Activated CD8-positive, alpha-beta memory T cell treated with anti-CD3 and anti-CD28 coated beads for 4 hours (primary cell): ENCODE data around the gene SLC27A1.
A peak's percentile ranks its signal among the peaks of the same experiment; 100 is the strongest.

Experiments
- DNase-seq, 2 donors: peaks; one replicate each; pipeline ENCODE4 v3.0.0-alpha.2; 2020; ENCODE audit warnings: low read depth in 2 of 2

Gene SLC27A1

GRCh38 chr19:17470068-17470841, at the start of gene SLC27A1:
TSS of gene SLC27A1 (plus strand) at chr19:17470524. CDS start at chr19:17470541, 17 bp downstream.
- DNase-seq: peak; percentile 80 to 82

- DNase-seq: no peak
These were observed 48.4 kb upstream of the SLC27A1 start for GRCh38 chr19:17421942-17422341.

DNA sequence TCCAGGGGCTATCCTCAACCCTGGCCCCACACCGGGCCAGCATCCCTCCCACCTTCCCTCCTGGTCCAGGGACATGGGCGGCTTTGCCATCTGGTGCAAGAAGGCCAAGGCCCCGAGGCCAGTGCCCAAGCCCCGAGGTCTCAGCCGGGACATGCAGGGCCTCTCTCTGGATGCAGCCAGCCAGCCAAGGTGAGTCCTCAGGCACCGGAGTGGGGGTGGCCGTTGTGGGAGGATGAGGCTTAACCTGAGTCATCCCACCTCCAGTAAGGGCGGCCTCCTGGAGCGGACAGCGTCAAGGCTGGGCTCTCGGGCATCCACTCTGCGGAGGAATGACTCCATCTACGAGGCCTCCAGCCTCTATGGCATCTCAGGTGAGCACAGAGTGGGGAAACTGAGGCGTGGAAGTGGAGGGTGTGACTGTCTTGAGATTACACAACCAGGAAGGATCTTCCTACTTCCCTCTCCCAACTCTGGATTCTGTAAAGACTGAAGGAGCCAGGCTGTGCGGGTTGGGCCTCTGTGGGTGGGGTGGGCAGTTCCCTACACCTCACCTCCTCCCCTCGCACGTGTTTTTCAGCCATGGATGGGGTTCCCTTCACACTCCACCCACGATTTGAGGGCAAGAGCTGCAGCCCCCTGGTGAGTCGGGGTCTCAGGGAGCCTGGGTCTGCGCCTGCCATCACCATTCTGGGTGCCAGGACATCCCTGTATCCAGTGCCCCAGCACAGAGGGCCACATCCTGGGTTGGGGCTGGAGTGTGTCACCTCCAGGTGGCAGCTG, 46.7 kb upstream of the SLC27A1 start:
- no peak for DNase-seq

- no peak for DNase-seq
These were observed 45.5 kb upstream of the SLC27A1 start for GRCh38 chr19:17424743-17425365.

GRCh38 chr19:17429641-17430113, 40.6 kb upstream of the SLC27A1 start:
- DNase-seq: no peak

GRCh38 chr19:17431417-17431816, 38.9 kb upstream of the SLC27A1 start:
- DNase-seq: no peak

GRCh38 chr19:17435218-17435617, 35.1 kb upstream of the SLC27A1 start:
- no peak for DNase-seq

DNA sequence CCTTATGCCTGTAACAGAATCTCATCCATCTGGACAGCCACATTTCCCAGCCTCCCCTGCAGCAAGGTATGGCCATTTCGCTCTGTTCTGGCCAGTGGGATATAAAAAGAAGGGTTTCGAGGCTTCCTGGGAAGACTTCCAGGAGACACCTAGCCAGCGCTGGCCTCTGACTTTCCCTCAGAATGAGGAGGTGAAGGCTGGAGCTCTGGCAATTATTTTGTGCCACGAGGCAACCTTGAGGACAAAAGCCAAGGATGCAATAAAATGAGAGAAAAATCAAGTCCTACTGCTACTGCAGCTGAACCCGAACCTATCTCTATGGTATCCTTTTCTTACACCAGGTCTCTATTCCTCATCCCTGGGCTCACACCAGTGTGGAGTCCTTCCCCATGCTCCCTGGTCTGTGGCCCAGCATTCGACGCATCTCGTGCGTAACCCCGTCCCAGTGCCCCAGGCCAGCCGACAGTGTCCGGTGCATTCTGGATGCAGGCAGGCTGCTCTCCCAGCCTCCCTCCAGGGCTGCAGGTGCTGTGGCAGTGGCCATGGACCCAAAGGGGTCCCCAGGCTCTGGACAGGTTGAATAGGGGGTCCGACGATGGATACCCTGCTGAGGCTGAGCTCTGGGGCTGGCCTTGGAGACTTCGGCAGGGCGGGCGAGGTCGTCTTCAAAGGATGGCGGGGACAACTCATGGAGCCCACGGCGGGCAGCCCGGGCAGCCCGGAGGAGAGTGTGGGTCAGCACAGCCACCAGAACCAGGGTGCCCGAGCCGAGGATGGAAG, 34.0 kb upstream of the SLC27A1 start:
- no peak for DNase-seq

DNA sequence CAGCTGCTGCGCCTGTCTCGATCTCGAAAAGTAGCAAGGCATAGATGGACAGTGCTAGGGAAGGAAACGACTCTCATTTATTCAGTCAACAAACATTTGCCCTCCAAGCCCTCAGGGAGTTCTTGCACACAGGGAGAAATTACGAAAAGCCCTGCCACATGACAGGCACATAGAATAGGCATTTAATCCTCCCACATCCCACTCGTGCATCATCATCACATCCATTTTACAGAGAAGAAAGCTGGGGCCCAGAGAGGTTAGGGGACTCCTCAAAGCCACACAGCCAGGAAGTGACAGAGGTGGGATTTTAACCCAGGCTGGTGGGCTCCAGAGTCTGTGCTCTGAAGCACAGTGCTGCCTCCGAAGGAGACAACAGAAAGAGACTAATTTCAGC, 33.5 kb upstream of the SLC27A1 start:
- DNase-seq: no peak

DNA sequence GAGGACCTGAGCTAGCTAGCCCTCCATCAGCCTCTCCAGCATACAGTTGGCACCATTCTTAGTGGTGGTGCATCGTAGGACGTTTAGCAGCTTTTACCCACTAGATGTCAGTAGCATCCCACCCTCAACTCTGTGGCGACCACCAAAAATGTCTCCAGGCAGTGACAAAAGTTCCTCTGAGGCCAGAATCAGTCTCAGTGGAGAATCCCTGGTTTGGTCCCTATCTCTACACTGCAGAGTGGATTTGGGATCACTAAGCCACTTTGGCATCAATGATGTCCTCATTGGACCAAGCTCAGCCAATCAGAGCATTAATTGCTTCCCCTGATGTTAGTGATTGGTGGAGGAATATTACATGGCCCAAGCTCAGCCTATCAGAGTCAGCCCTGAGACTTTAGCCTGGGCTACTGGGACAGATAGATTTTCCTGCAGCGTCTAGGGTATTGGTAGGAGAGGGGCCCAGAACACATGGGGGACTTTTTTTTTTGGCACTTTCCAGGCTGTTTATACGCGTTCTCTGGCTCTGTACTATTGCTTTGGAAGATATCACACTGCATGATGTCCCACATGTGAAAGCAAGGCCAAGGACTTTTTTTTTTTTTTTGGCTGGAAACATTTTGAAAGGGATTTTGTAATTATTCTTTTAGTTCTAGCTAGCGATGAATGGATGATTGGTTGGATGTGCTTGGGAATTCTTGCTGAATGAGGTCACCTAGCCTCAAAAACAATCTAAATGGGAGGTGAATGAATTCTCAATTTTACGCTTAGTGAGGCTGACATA, 28.9 kb upstream of the SLC27A1 start:
- no peak for DNase-seq

DNA sequence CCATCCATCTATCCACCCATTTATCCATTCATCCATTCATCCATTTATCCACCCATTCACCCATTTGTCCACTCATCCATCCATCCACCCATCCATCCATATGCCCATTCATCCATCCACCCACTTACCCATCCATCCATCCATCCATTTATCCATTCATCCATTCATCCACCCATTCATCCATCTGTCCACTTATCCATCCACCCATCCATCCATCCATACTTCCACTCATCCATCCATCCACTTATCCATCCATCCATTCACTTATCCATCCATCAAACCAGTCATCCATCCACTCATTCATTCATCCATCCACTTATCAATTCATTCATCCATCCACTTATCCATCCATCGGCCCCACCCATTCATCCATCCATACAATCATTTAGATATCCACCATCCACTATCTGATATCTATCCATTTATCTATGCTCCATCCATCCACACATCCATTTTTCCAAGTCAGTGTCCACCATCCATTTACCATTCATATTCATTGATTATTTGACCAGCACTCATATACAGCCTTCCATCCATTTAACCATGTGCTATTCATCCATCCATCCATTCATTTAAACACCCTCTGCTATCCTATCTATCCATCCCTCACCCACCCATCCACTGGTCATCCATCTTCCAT, 24.7 kb upstream of the SLC27A1 start:
- no peak for DNase-seq

GRCh38 chr19:17447704-17448130, 22.6 kb upstream of the SLC27A1 start:
- DNase-seq: no peak

DNA sequence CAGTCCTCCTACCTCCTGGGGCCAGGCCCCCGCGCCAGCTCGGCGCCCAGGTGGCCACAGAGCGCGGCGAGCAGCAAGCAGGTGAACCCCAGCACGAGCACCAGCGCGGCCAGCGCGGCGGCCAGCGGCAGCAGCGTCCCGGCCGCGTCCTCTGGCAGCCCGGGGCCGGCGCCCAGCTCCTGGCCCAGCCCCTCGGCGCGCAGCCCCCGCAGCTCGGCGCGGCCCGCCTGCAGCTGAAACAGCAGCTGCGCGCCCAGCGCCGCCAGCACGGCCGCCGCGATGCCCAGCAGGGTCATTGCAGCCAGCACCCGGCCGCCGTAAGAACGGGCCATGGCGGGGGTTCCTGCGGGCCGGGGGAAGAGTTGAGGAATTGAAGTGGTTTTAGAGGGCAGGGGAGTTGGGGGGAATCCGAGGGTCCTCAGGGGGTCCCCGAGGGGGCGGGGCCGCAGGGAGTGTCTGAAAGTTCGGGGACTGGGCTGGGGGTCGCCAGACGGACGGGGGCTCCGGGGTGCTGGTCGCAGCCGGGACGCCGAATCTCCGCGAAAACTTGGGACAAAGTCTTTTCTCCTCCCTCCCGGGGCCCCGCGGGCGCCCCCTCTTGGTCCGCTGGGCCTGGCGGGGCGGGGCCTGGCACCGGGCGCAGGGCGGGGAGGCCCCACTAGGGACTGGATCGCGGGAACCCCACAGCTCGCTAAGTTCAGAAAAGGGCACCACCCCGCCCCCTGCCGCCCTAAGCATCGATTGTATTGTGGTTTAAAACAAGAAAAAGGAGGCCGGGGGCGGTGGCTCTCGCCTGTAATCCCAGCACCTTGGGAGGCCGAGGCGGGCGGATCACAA, 22.0 kb upstream of the SLC27A1 start, which contains the start of gene TMEM221:
TSS of gene TMEM221 (minus strand) at position 538 of the 837 bp plus-strand sequence. CDS start at position 332, 206 bp downstream.
- DNase-seq: no peak

GRCh38 chr19:17450264-17451075, 19.9 kb upstream of the SLC27A1 start:
- DNase-seq: peak in 1 of 2 donors; percentile 31

GRCh38 chr19:17451820-17452219, 18.5 kb upstream of the SLC27A1 start:
- no peak for DNase-seq

- DNase-seq: no peak
These were observed 15.7 kb upstream of the SLC27A1 start for GRCh38 chr19:17454576-17455071.

DNA sequence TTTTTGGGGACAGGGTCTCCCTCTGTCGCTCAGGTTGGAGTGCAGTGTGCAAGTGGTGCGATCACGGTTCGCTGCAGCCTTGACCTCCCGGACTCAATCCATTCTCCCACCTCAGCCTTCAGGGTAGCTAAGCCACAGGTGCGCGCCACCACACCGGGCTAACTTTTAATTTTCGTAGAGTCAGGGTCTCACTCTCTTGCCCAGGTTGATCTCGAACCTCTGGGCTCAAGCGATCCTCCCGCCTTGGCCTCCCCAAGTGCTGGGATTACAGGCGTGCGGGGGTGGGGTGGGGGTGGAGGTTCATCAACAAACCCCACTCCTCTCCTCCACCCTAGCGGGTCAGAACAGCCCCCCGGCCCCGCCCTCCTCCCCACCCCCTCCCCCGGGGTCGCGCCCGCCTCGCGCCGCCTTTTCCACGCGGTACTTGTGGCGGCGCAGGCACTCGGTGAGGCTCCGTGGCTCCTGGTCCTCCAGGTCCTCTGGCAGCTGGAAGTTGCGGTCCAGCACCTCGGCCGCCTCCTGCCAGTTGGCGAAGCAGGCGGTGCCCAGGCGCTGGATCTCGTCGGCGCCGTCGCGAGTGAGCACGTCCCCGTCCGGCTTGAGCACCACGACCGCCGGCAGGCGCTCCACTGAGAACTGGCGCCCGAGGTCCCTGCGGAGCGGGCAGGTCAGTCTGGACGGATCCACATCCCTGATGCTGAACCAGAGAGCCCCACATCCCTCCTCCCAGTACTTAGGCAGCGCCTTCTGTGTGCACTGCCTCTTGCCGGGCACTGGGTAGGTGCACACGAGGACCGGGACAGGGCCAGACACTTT, 14.8 kb upstream of the SLC27A1 start:
- DNase-seq: no peak
